Loucy (cell line): ENCODE measurements around the gene MYH10.
A peak's percentile ranks its signal among the peaks of the same experiment; 100 is the strongest.

Experiments
- H2AFZ ChIP-seq: fragments of 200-600 bp; sonication (generic); 2 replicates; pipeline ENCODE4 v1.6.0; 2016; ENCODE audit warnings: antibody characterized with exemption, mild to moderate bottlenecking, low read length, moderate library complexity
- H3F3A ChIP-seq: fragments of 200-600 bp; 2 replicates; pipeline ENCODE4 v1.6.0; 2016; ENCODE audit warnings: antibody characterized with exemption, low read depth, mild to moderate bottlenecking
- H3K27me3 ChIP-seq: fragments of 200-600 bp; sonication (generic); 2 replicates; pipeline ENCODE4 v1.6.1; 2014; ENCODE audit warnings: low read length, mild to moderate bottlenecking; ENCODE audit not compliant: insufficient read depth, poor library complexity, severe bottlenecking
- H3K36me3 ChIP-seq: fragments of 200-600 bp; sonication (generic); 2 replicates; pipeline ENCODE4 v1.6.1; 2016; ENCODE audit warnings: low read length; ENCODE audit not compliant: insufficient read depth
- H3K4me1 ChIP-seq: fragments of 200-600 bp; sonication (generic); 2 replicates; pipeline ENCODE4 v1.5.1; 2014; ENCODE audit warnings: low read length, mild to moderate bottlenecking; ENCODE audit not compliant: insufficient read depth, poor library complexity, severe bottlenecking
- H3K4me2 ChIP-seq: fragments of 200-600 bp; sonication (generic); 2 replicates; pipeline ENCODE4 v1.6.0; 2014; ENCODE audit warnings: antibody characterized with exemption, low read length, low read depth, mild to moderate bottlenecking; ENCODE audit not compliant: poor library complexity, severe bottlenecking
- H3K4me3 ChIP-seq: fragments of 200-600 bp; sonication (generic); 2 replicates; pipeline ENCODE4 v1.5.1; 2014; ENCODE audit warnings: low read length, mild to moderate bottlenecking, mixed read lengths; ENCODE audit not compliant: poor library complexity, severe bottlenecking
- H3K79me2 ChIP-seq: fragments of 200-600 bp; sonication (generic); 2 replicates; pipeline ENCODE4 v1.6.1; 2014; ENCODE audit warnings: low read length; ENCODE audit not compliant: insufficient read depth
- H3K9ac ChIP-seq: fragments of 200-600 bp; sonication (generic); 2 replicates; pipeline ENCODE4 v1.6.0; 2014; ENCODE audit warnings: mild to moderate bottlenecking, low read depth, low read length, moderate library complexity; ENCODE audit not compliant: poor library complexity, severe bottlenecking
- H3K9me2 ChIP-seq: fragments of 200-600 bp; sonication (generic); replicated peaks from 2 replicates; pipeline ENCODE4 v1.6.1; 2016; ENCODE audit warnings: low read depth, low read length, mixed read lengths
- H3K9me3 ChIP-seq: fragments of 200-600 bp; sonication (generic); 2 replicates; pipeline ENCODE4 v1.6.1; 2014; ENCODE audit warnings: mild to moderate bottlenecking, antibody characterized with exemption, low read length, low read depth; ENCODE audit not compliant: insufficient read depth
- H4K20me1 ChIP-seq: fragments of 200-600 bp; sonication (generic); 2 replicates; pipeline ENCODE4 v1.6.0; 2014; ENCODE audit warnings: antibody characterized with exemption, low read length, mild to moderate bottlenecking; ENCODE audit not compliant: insufficient read depth, poor library complexity, severe bottlenecking
- CTCF ChIP-seq: fragments of 200-600 bp; sonication (generic); conservative IDR thresholded peaks from 2 replicates; pipeline ENCODE4 v1.5.1; 2014; ENCODE audit warnings: mild to moderate bottlenecking, antibody characterized with exemption, low read length
- EZH2phosphoT487 ChIP-seq: fragments of 200-600 bp; IDR thresholded peaks from 2 replicates; pipeline ENCODE4 v1.6.1; 2018; ENCODE audit warnings: antibody characterized with exemption, mild to moderate bottlenecking, moderate library complexity, borderline replicate concordance

Gene MYH10

GRCh38 chr17:8631554-8631877 is 991 bp upstream of the MYH10 start:
- no peaks in the 10 kb centered on the region for H3K9me3 ChIP-seq
- no peak for TF ChIP-seq EZH2phosphoT487
- H3K9ac ChIP-seq: peak overlapping the region; percentile 53
- no peaks in the 10 kb centered on the region for H3K36me3 ChIP-seq
- H4K20me1 ChIP-seq: peaks cover 23% of the 10 kb centered on the region
- peak overlapping the region; percentile 99 for H3K4me3 ChIP-seq
- no peaks in the 10 kb centered on the region for H3K9me2 ChIP-seq
- H3F3A ChIP-seq: no peaks in the 10 kb centered on the region
- peak overlapping the region; percentile 86 for H2AFZ ChIP-seq
- peak overlapping the region; percentile 77 for H3K4me2 ChIP-seq
- H3K27me3 ChIP-seq: peaks cover 5% of the 10 kb centered on the region
- peaks cover 38% of the 10 kb centered on the region for H3K79me2 ChIP-seq
- peaks cover 18% of the 10 kb centered on the region for H3K4me1 ChIP-seq

- no peaks in the 10 kb centered on the region for H3K36me3 ChIP-seq
- H3K9me3 ChIP-seq: no peaks in the 10 kb centered on the region
- peak overlapping the region; percentile 99 for H3K4me3 ChIP-seq
- H3K4me1 ChIP-seq: peaks cover 20% of the 10 kb centered on the region
- no peaks in the 10 kb centered on the region for H3F3A ChIP-seq
- H2AFZ ChIP-seq: peak overlapping the region; percentile 86
- H3K9ac ChIP-seq: peak overlapping the region; percentile 94
- H3K4me2 ChIP-seq: peak overlapping the region; percentile 82
- H4K20me1 ChIP-seq: peaks cover 26% of the 10 kb centered on the region
- H3K9me2 ChIP-seq: no peaks in the 10 kb centered on the region
- peaks cover 5% of the 10 kb centered on the region for H3K27me3 ChIP-seq
- H3K79me2 ChIP-seq: peaks cover 43% of the 10 kb centered on the region
- TF ChIP-seq CTCF: peak; percentile 42
- TF ChIP-seq EZH2phosphoT487: no peak
These were observed 453 bp upstream of the MYH10 start for GRCh38 chr17:8630802-8631553.

GRCh38 chr17:8629371-8630226 is 926 bp downstream of the MYH10 start:
- no peak for TF ChIP-seq CTCF
- no peak for TF ChIP-seq EZH2phosphoT487
- Histone ChIP-seq H3K4me2 (peak overlapping the region; percentile 82), H3K9ac (peak overlapping the region; percentile 94), H3K9me3 (no peaks in the 10 kb centered on the region), H3K4me1 (peaks cover 21% of the 10 kb centered on the region), H3K36me3 (no peaks in the 10 kb centered on the region), H2AFZ (peak overlapping the region; percentile 82), H3K27me3 (peaks cover 5% of the 10 kb centered on the region), H4K20me1 (peaks cover 32% of the 10 kb centered on the region), H3K4me3 (peak overlapping the region; percentile 99), H3K79me2 (peaks cover 56% of the 10 kb centered on the region), H3K9me2 (no peaks in the 10 kb centered on the region), H3F3A (no peaks in the 10 kb centered on the region)
